K562 (cell line): ENCODE measurements around the gene TERT. TPM values are rescaled to one million over a fixed set of nuclear protein-coding genes. Genes with fewer than 3 reads are reported as not detected.

ENCODE experiments used
- ATAC-seq: fragments of 200-7000 bp; cut with Tn5 transposase; 3 replicates; pipeline ENCODE4 v1.9.1; 2020; ENCODE audit warnings: moderate library complexity
- BruUV-seq: library from RNA; stranded (reverse); fragments of 400-500 nt; replicated peaks from 2 replicates; lab custom pipeline; 2021; lab: Mats Ljungman, UMichigan
- CTCF ChIA-PET: fragments of 300-600 bp; formaldehyde crosslinking; extraction: SDS; loops from one replicate; lab custom pipeline; 2021; ENCODE audit warnings: low intra/inter-chr PET ratio; lab: Yijun Ruan, JAX
- POLR2A ChIA-PET: fragments of 300-600, 350-650 bp; sonication (Branson Sonifier 250); formaldehyde crosslinking; extraction: SDS; loops from one replicate; lab custom pipeline; 2021; ENCODE audit warnings: antibody characterized with exemption, inconsistent platforms; lab: Yijun Ruan, JAX
- DNase-seq, 4 experiments: peaks; one replicate each; pipeline versions ENCODE4 v3.0.0 to v3.0.0-alpha.2; 2011 to 2018; ENCODE audit warnings: low spot score in 3 of 4, mixed read lengths in 3 of 4; ENCODE audit errors: extremely low read depth in 1 of 4
- FAIRE-seq: peaks from 2 replicates; lab custom pipeline; 2011; peaks lifted over from hg19 to GRCh38; lab: Jason Lieb, UNC
- H2AFZ ChIP-seq: 2 replicates; pipeline ENCODE4 v1.6.0; 2011; ENCODE audit warnings: low read depth, low read length, control low read depth, inconsistent platforms
- H3K27ac ChIP-seq: fragments of 200-600 bp; 3 replicates; pipeline ENCODE4 v1.8.0; 2011; ENCODE audit warnings: low read depth, mild to moderate bottlenecking, control low read depth, inconsistent platforms, low read length, moderate library complexity, mixed read lengths; ENCODE audit errors: extremely low read depth
- H3K27me3 ChIP-seq, 2 experiments: fragments of 300-600 bp in 1 of 2; 2 replicates in 1 of 2; 3 replicates in 1 of 2; pipeline versions ENCODE4 v1.6.0 to v1.8.0; 2011; ENCODE audit warnings: inconsistent platforms in 2 of 2, low read length in 2 of 2, mild to moderate bottlenecking in 1 of 2, mixed read lengths in 1 of 2, moderate library complexity in 1 of 2; ENCODE audit not compliant: control insufficient read depth in 2 of 2, insufficient read depth in 2 of 2
- H3K36me3 ChIP-seq: fragments of 300-600 bp; 3 replicates; pipeline ENCODE4 v1.8.0; 2011; ENCODE audit warnings: mild to moderate bottlenecking, low read length, inconsistent platforms; ENCODE audit not compliant: control insufficient read depth, insufficient read depth
- H3K4me1 ChIP-seq, 2 experiments: fragments of 200-600 bp in 1 of 2; replicated peaks in 1 of 2; 2 replicates in 1 of 2; 3 replicates in 1 of 2; pipeline versions ENCODE4 v1.5.1 to v1.8.0; 2011; ENCODE audit warnings: inconsistent platforms in 2 of 2, low read length in 2 of 2, mild to moderate bottlenecking in 1 of 2, mixed read lengths in 1 of 2, moderate library complexity in 1 of 2; ENCODE audit not compliant: control insufficient read depth in 2 of 2, insufficient read depth in 2 of 2
- H3K4me2 ChIP-seq: 2 replicates; pipeline ENCODE4 v1.6.1; 2011; ENCODE audit warnings: low read length, control low read depth, inconsistent platforms, mixed read lengths; ENCODE audit not compliant: insufficient read depth
- H3K4me3 ChIP-seq: fragments of 200-600 bp; sonication (generic), shearing (Covaris generic); 2 replicates; pipeline ENCODE4 v1.5.1; 2016; ENCODE audit warnings: control low read depth, inconsistent platforms
- H3K79me2 ChIP-seq: fragments of 200-600 bp; 3 replicates; pipeline ENCODE4 v1.8.0; 2011; ENCODE audit warnings: low read length, inconsistent platforms; ENCODE audit not compliant: control insufficient read depth, insufficient read depth
- H3K9ac ChIP-seq, 2 experiments: 2 replicates each; pipeline versions ENCODE4 v1.6.0 to v1.6.1; 2011; ENCODE audit warnings: low read depth in 2 of 2, low read length in 2 of 2, control low read depth in 1 of 2, inconsistent platforms in 1 of 2, mild to moderate bottlenecking in 1 of 2, mixed read lengths in 1 of 2; ENCODE audit not compliant: insufficient read depth in 1 of 2
- H3K9me1 ChIP-seq: one replicate; pipeline ENCODE4 v1.6.0; 2011; ENCODE audit warnings: inconsistent platforms, mild to moderate bottlenecking, low read length, moderate library complexity; ENCODE audit not compliant: control insufficient read depth, insufficient read depth
- H3K9me3 ChIP-seq: replicated peaks from 2 replicates; pipeline ENCODE4 v1.5.1; 2011; ENCODE audit warnings: low read depth, low read length, inconsistent platforms; ENCODE audit not compliant: control insufficient read depth, insufficient read depth
- H4K20me1 ChIP-seq: replicated peaks from 2 replicates; pipeline ENCODE4 v1.6.1; 2011; ENCODE audit warnings: low read length, inconsistent platforms, mixed read lengths; ENCODE audit not compliant: control insufficient read depth, insufficient read depth
- ARID3A ChIP-seq: IDR thresholded peaks from 2 replicates; pipeline ENCODE4 v1.6.1; 2012; ENCODE audit warnings: low read depth, low read length, improper control_type of control experiment, borderline replicate concordance
- CHD4 ChIP-seq: fragments of 200-600 bp; sonication (generic); IDR thresholded peaks from 3 replicates; pipeline ENCODE4 v1.6.1; 2012; ENCODE audit warnings: low read depth, mild to moderate bottlenecking, mixed read lengths, low read length, inconsistent platforms; ENCODE audit not compliant: insufficient read depth, insufficient replicate concordance, poor library complexity, severe bottlenecking
- ELK3 ChIP-seq: fragments of 450-650 bp; formaldehyde crosslinking; IDR thresholded peaks from 2 replicates; pipeline ENCODE4 v1.4.0; 2020; ENCODE audit warnings: mild to moderate bottlenecking
- ETV1 ChIP-seq: fragments of 450-650 bp; conservative IDR thresholded peaks from 2 replicates; pipeline ENCODE4 v1.6.1; 2016; ENCODE audit warnings: missing genetic modification characterization, control low read depth, low read depth, missing compliant biosample characterization
- GMEB1 ChIP-seq: fragments of 250-450 bp; sonication (Bioruptor Pico); IDR thresholded peaks from 2 replicates; pipeline ENCODE4 v1.4.0; 2020; ENCODE audit warnings: mild to moderate bottlenecking
- GTF2E2 ChIP-seq: fragments of 200-800 bp; sonication (Bioruptor generic); IDR thresholded peaks from 2 replicates; pipeline ENCODE4 v1.6.1; 2016; ENCODE audit warnings: missing genetic modification characterization, missing compliant biosample characterization
- HEY1 ChIP-seq: fragments of 250-450 bp; sonication (Bioruptor Pico); IDR thresholded peaks from 2 replicates; pipeline ENCODE4 v1.5.0; 2020; ENCODE audit warnings: mild to moderate bottlenecking, moderate library complexity, borderline replicate concordance
- HMBOX1 ChIP-seq: sonication (generic); IDR thresholded peaks from 2 replicates; pipeline ENCODE4 v1.6.1; 2016
- KDM1A ChIP-seq, 2 experiments: fragments of 450-650 bp; IDR thresholded peaks; 2 replicates each; pipeline ENCODE4 v1.6.1; 2016; ENCODE audit warnings: mild to moderate bottlenecking in 2 of 2
- RBM25 ChIP-seq: fragments of 200-400 bp; formaldehyde crosslinking; IDR thresholded peaks from 2 replicates; pipeline ENCODE4 v1.6.1; 2018; ENCODE audit warnings: low read length, low read depth, moderate library complexity; ENCODE audit not compliant: severe bottlenecking
- ZNF143 ChIP-seq: sonication (generic); formaldehyde crosslinking; IDR thresholded peaks from 2 replicates; pipeline ENCODE4 v1.9.0; 2022; ENCODE audit warnings: mild to moderate bottlenecking, missing genetic modification reagents
- ZNF146 ChIP-seq: IDR thresholded peaks from one replicate; pipeline ENCODE4 v1.6.1; 2018; ENCODE audit warnings: missing compliant biosample characterization; ENCODE audit not compliant: unreplicated experiment
- ZNF589 ChIP-seq: fragments of 200-800 bp; sonication (Bioruptor generic); IDR thresholded peaks from 2 replicates; pipeline ENCODE4 v1.6.1; 2016; ENCODE audit warnings: low read depth, missing genetic modification characterization, missing compliant biosample characterization
- ZNF655 ChIP-seq: fragments of 250-450 bp; sonication (Bioruptor Pico); IDR thresholded peaks from 2 replicates; pipeline ENCODE4 v1.5.0; 2021
- ZNF696 ChIP-seq: fragments of 250-450 bp; sonication (Bioruptor Pico); conservative IDR thresholded peaks from 2 replicates; pipeline ENCODE4 v1.4.0; 2020; ENCODE audit warnings: mild to moderate bottlenecking, moderate library complexity
- ZNF77 ChIP-seq: fragments of 250-450 bp; sonication (Bioruptor Pico); IDR thresholded peaks from 2 replicates; pipeline ENCODE4 v1.5.0; 2020
- ZSCAN32 ChIP-seq: fragments of 450-650 bp; formaldehyde crosslinking; IDR thresholded peaks from 2 replicates; pipeline ENCODE4 v1.4.0; 2020; ENCODE audit warnings: mild to moderate bottlenecking, moderate library complexity
- WGBS: fragments of 100-300 bp; shearing (Covaris generic); methylation state at CpG from one replicate; pipeline ENCODE4 v1.1.6; 2016; ENCODE audit warnings: low coverage, mixed read lengths; ENCODE audit not compliant: insufficient coverage; ENCODE audit errors: missing lambda C conversion rate; 5-methylcytosine and 5-hydroxymethylcytosine counted together
- in situ Hi-C: fragments of 300-500 bp; cut with MboI; formaldehyde crosslinking; loops from 4 replicates; pipeline ENCODE4 v1.15.0; 2018; ENCODE audit warnings: inconsistent platforms, mixed read lengths
- intact Hi-C: fragments of 100-400 bp; cut with micrococcal nuclease; formaldehyde crosslinking; loops from 2 replicates; pipeline ENCODE4 v1.14.2; 2022
- polyA plus RNA-seq, 8 experiments: library from polyadenylated mRNA; depleted of rRNA in 4 of 8; stranded (reverse) in 5 of 8; unstranded in 3 of 8; fragments of >200 nt; fragmentation: Nextera tagmentation in 2 of 8; fragmentation: Illumina TruSeq in 1 of 8; extraction: Ambion mirVana in 2 of 8; extraction: Trizol in 1 of 8; gene quantifications; 2 replicates each; pipeline versions ENCODE4 v1.2.1 to v1.2.3, GENCODE V29; 2011 to 2014; ENCODE audit warnings: inconsistent platforms in 1 of 8, missing spikeins in 1 of 8
- total RNA-seq, 7 experiments: library from RNA; depleted of rRNA in 6 of 7; stranded (reverse); fragments of >200 nt in 6 of 7; fragmentation: Illumina TruSeq in 2 of 7; extraction: Trizol in 2 of 7; gene quantifications; 2 replicates each; pipeline versions ENCODE4 v1.2.1 to v1.2.3, GENCODE V29; 2011 to 2021; ENCODE audit warnings: low replicate concordance in 1 of 7

TERT gene
- total and polyA plus RNA-seq, 9 of the 15 experiments (the other 6 are each of a cell fraction or from before 2014, with no cell fraction given), result 0.08 to 4.5 (median 0.98) TPM; not detected in 1

GRCh38 chr5:1302258-1302657 is 7.4 kb upstream of the TERT start:
- ChIA-PET CTCF (no interaction called here), POLR2A (no interaction called here)
- FAIRE-seq, result no peak
- Histone ChIP-seq H3K4me3 (no peak overlapping the region), H3K9ac (no peak overlapping the region), H3K79me2 (no peaks in the 10 kb centered on the region), H4K20me1 (no peaks in the 10 kb centered on the region; the same call in 1 of the 2 replicates), H3K27ac (no peak overlapping the region), H3K27me3 (peaks cover 38 to 45% of the 10 kb centered on the region in 2 experiments), H3K9me3 (no peaks in the 10 kb centered on the region), H3K4me1 (peaks cover 0 to 6% of the 10 kb centered on the region in 2 experiments; a peak in 1 of 5 replicates), H2AFZ (no peak overlapping the region), H3K9me1 (no peaks in the 10 kb centered on the region)
- in situ Hi-C loops (no loop called here), intact Hi-C loops (no loop called here)
- no peak for ATAC-seq
- TF ChIP-seq ZNF696 (CRISPR knock-in tag), result no peak
- TF ChIP-seq KDM1A (IDR thresholded peaks at IDR 0.05), result 0 out of 4 replicates have a peak, but pooled peaks of 1 of the 2 experiments have one; percentile 17
- peak; percentile 89 for TF ChIP-seq ZNF146
- no peak for TF ChIP-seq ZNF655 (CRISPR knock-in tag)
- TF ChIP-seq HMBOX1, result no peak
- TF ChIP-seq RBM25, result peak; percentile 22
- no peak for TF ChIP-seq ZSCAN32 (CRISPR knock-in tag)
- no peak for TF ChIP-seq HEY1 (CRISPR knock-in tag)
- no peak for TF ChIP-seq ZNF77 (CRISPR knock-in tag)
- no peak for TF ChIP-seq ZNF589
- no peak for TF ChIP-seq ELK3 (CRISPR knock-in tag)
- no peak for TF ChIP-seq GMEB1
- TF ChIP-seq GTF2E2, result no peak
- no peak for TF ChIP-seq ETV1 (tag)
- no peak for TF ChIP-seq CHD4
- TF ChIP-seq ZNF143 (CRISPR knock-in tag), result no peak
- no peak for TF ChIP-seq ARID3A
- TF ChIP-seq, all 486 proteins: peak for 3
- no peak for DNase-seq
- BruUV-seq, result no TSS peak
- no peak overlapping the region for H3K4me2 ChIP-seq
- WGBS, result 0% methylated on average over 2 of the region's 2 CpGs
- H3K36me3 ChIP-seq, result no peaks in the 10 kb centered on the region
